HG03469 (cell line): ENCODE measurements around the gene P3R3URF.

ENCODE experiments used
- ATAC-seq: cut with Tn5 transposase; IDR thresholded peaks from one replicate; pipeline ENCODE4 v1.9.1; 2021; ENCODE audit warnings: mild to moderate bottlenecking, moderate library complexity, moderate number of reproducible peaks; ENCODE audit not compliant: unreplicated experiment

Gene P3R3URF

GRCh38 chr1:46133781-46134350 is 42.4 kb downstream of the P3R3URF start:
- no peak for ATAC-seq

- peak; percentile 18 for ATAC-seq
Observed at GRCh38 chr1:46133181-46133658, 43.1 kb downstream of the P3R3URF start.

- peak; percentile 86 for ATAC-seq
Observed at GRCh38 chr1:46132529-46133180, 43.6 kb downstream of the P3R3URF start, which contains the start of gene PIK3R3. Gene PIK3R3 (minus strand): TSS chr1:46132629. CDS start chr1:46131952, 677 bp downstream.

- no peak for ATAC-seq
Observed at GRCh38 chr1:46131712-46132528, 44.4 kb downstream of the P3R3URF start.

GRCh38 chr1:46131093-46131492 is 45.2 kb downstream of the P3R3URF start:
- no peak for ATAC-seq

GRCh38 chr1:46130606-46131005 is 45.7 kb downstream of the P3R3URF start:
- no peak for ATAC-seq

- ATAC-seq, result no peak
Observed at GRCh38 chr1:46130121-46130520, 46.2 kb downstream of the P3R3URF start.

- ATAC-seq, result no peak
Observed at GRCh38 chr1:46128344-46128743, 47.9 kb downstream of the P3R3URF start.
